Smooth muscle cell (in vitro differentiated cells): ENCODE results near the gene SLC16A5. TPM values are rescaled to one million over a fixed set of nuclear protein-coding genes. Genes with fewer than 3 reads are reported as not detected.
"Not testable (repeated sequence)": the region's sequence is repeated elsewhere in the genome, so short reads cannot be mapped to it uniquely, and the experiment has no call there.

Source experiments
- DNase-seq: peaks from one replicate; lab custom pipeline; 2025; ENCODE audit not compliant: unreplicated experiment; lab: John Stamatoyannopoulos, UW
- H2AFZ ChIP-seq: fragments of 200-600 bp; sonication (generic); 2 replicates; pipeline ENCODE4 v1.6.0; 2016; ENCODE audit warnings: antibody characterized with exemption, low read depth, mild to moderate bottlenecking
- H3F3A ChIP-seq: fragments of 200-600 bp; sonication (generic); 2 replicates; pipeline ENCODE4 v1.6.0; 2017; ENCODE audit warnings: antibody characterized with exemption, low read depth
- H3K27ac ChIP-seq: fragments of 200-600 bp; sonication (generic); 2 replicates; pipeline ENCODE4 v1.5.1; 2016; ENCODE audit warnings: low read depth, mild to moderate bottlenecking
- H3K27me3 ChIP-seq: fragments of 200-600 bp; sonication (generic); 2 replicates; pipeline ENCODE4 v1.6.1; 2016; ENCODE audit warnings: low read depth, mild to moderate bottlenecking
- H3K36me3 ChIP-seq: fragments of 200-600 bp; sonication (generic); 2 replicates; pipeline ENCODE4 v1.5.1; 2016; ENCODE audit warnings: low read depth
- H3K4me1 ChIP-seq: fragments of 200-600 bp; sonication (generic); 2 replicates; pipeline ENCODE4 v1.5.1; 2016; ENCODE audit warnings: low read depth
- H3K4me2 ChIP-seq: fragments of 200-600 bp; sonication (generic); 2 replicates; pipeline ENCODE4 v1.6.0; 2016; ENCODE audit warnings: mild to moderate bottlenecking
- H3K4me3 ChIP-seq: fragments of 200-600 bp; sonication (generic); 2 replicates; pipeline ENCODE4 v1.5.1; 2016; ENCODE audit warnings: mild to moderate bottlenecking
- H3K79me2 ChIP-seq: fragments of 200-600 bp; sonication (generic); 2 replicates; pipeline ENCODE4 v1.6.0; 2016; ENCODE audit warnings: low read depth, mild to moderate bottlenecking
- H3K9ac ChIP-seq: fragments of 200-600 bp; sonication (generic); 2 replicates; pipeline ENCODE4 v1.6.0; 2016; ENCODE audit warnings: low read depth
- H3K9me3 ChIP-seq: fragments of 200-600 bp; sonication (generic); replicated peaks from 2 replicates; pipeline ENCODE4 v1.5.1; 2016; ENCODE audit warnings: low read depth
- H4K20me1 ChIP-seq: fragments of 200-600 bp; sonication (generic); 2 replicates; pipeline ENCODE4 v1.6.0; 2016; ENCODE audit warnings: low read depth
- WGBS: methylation state at CpG from one replicate; pipeline ENCODE4 v1.1.7; 2016; ENCODE audit warnings: low lambda C conversion rate; 5-methylcytosine and 5-hydroxymethylcytosine counted together
- polyA plus RNA-seq: library from polyadenylated mRNA; unstranded; fragments of >200 nt; fragmentation: Nextera tagmentation; extraction: Ambion mirVana; gene quantifications from 2 replicates; pipeline ENCODE4 v1.2.1, GENCODE V29; 2016
- total RNA-seq: library from RNA; depleted of rRNA; stranded (reverse); fragments of >200 nt; gene quantifications from 2 replicates; pipeline ENCODE4 v1.2.3, GENCODE V29; 2014
- TF ChIP-seq, protein P1 (sequence below): fragments of 200-600 bp; sonication (generic); IDR thresholded peaks from 2 replicates; pipeline ENCODE4 v1.5.1; 2017; ENCODE audit warnings: borderline replicate concordance, mild to moderate bottlenecking, antibody characterized with exemption; ENCODE audit not compliant: insufficient read depth, poor library complexity, severe bottlenecking

The SLC16A5 gene
- total and polyA plus RNA-seq, 2 experiments from 2014 or later, result 17.1 to 22.0 TPM

DNA sequence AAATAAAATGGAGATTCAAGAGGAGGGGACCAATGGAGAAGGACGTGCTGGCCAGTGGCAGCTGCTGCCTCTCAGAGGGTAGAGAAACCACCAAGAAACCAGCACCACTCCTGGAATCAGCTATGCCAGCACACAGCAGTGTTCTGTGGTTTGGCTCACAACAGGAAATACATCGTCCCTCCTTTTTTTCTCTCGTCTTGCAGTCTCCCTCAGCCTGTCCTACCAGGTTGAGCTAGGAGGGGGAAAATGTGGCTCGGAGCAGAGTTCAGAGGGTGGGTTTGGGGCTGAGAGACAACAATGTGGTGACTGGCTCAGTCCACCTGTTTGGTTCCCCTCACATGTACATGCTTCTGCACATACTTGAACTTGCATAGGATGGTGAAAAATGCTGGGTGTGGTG lies 19.9 kb upstream of the SLC16A5 start:
- no peak overlapping the region for H3K4me2 ChIP-seq
- DNase-seq, result no peak
- no peaks in the 10 kb centered on the region for H3K4me1 ChIP-seq
- H3K9me3 ChIP-seq, result no peaks in the 10 kb centered on the region
- H3K27me3 ChIP-seq, result no peaks in the 10 kb centered on the region
- TF ChIP-seq, protein P1, sequence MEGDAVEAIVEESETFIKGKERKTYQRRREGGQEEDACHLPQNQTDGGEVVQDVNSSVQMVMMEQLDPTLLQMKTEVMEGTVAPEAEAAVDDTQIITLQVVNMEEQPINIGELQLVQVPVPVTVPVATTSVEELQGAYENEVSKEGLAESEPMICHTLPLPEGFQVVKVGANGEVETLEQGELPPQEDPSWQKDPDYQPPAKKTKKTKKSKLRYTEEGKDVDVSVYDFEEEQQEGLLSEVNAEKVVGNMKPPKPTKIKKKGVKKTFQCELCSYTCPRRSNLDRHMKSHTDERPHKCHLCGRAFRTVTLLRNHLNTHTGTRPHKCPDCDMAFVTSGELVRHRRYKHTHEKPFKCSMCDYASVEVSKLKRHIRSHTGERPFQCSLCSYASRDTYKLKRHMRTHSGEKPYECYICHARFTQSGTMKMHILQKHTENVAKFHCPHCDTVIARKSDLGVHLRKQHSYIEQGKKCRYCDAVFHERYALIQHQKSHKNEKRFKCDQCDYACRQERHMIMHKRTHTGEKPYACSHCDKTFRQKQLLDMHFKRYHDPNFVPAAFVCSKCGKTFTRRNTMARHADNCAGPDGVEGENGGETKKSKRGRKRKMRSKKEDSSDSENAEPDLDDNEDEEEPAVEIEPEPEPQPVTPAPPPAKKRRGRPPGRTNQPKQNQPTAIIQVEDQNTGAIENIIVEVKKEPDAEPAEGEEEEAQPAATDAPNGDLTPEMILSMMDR, result no peak
- H3F3A ChIP-seq, result no peaks in the 10 kb centered on the region
- H2AFZ ChIP-seq, result no peak overlapping the region
- no peak overlapping the region for H3K9ac ChIP-seq
- H3K79me2 ChIP-seq, result no peaks in the 10 kb centered on the region
- H3K36me3 ChIP-seq, result no peaks in the 10 kb centered on the region
- no peaks in the 10 kb centered on the region for H4K20me1 ChIP-seq
- no peak overlapping the region for H3K4me3 ChIP-seq
- H3K27ac ChIP-seq, result no peak overlapping the region
- 69% methylated on average over 4 of the region's 4 CpGs for whole genome bisulfite sequencing

DNA sequence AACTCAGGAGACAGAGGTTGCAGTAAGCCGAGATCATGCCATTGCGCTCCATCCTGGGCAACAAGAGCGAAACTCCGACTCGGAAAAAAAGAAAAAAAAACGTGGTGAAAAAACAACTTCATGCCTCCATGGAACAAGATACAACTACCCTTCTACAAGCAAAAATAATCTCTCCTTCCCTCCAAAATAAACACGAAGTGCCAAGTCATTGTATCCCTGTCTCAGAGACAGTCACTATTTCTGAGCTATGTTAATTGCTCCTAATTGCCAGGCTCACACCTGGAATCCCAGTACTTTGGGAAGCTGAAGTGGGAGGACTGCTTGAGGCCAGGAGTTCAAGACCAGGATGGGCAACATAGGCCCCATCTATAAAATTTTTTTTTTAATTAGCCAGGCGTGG lies 19.0 kb upstream of the SLC16A5 start:
- H3K9ac ChIP-seq, result no peak overlapping the region
- DNase-seq, result no peak
- no peaks in the 10 kb centered on the region for H3K9me3 ChIP-seq
- TF ChIP-seq, protein P1, result no peak
- H3K79me2 ChIP-seq, result no peaks in the 10 kb centered on the region
- H3K4me2 ChIP-seq, result no peak overlapping the region
- H3K4me3 ChIP-seq, result no peak overlapping the region
- no peaks in the 10 kb centered on the region for H4K20me1 ChIP-seq
- no peak overlapping the region for H3K27ac ChIP-seq
- 80% methylated on average over 8 of the region's 8 CpGs for WGBS
- no peaks in the 10 kb centered on the region for H3F3A ChIP-seq
- H2AFZ ChIP-seq, result no peak overlapping the region
- H3K27me3 ChIP-seq, result no peaks in the 10 kb centered on the region
- no peaks in the 10 kb centered on the region for H3K36me3 ChIP-seq
- H3K4me1 ChIP-seq, result no peaks in the 10 kb centered on the region

DNA sequence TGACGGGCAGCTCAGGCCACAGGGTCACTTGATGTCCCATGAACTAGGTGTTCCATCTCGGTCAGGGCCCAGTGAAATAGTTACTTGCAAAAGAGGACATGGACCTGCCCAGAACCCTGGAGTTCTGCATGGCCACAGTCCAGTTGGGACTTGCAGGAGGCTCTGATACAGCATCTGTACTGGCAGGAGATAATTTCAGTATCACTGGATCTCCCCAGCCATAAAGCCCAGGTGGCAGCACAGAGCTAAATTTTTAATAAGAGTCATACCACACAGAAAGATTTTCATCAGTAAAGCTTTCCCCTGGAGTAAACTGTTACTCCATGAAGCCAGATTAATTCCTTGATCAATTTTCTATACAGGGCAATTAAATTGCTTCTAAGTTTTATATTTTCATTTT lies 18.0 kb upstream of the SLC16A5 start:
- Histone ChIP-seq H3K4me3 (no peak overlapping the region), H3K79me2 (no peaks in the 10 kb centered on the region), H3K4me1 (no peaks in the 10 kb centered on the region), H3K27me3 (no peaks in the 10 kb centered on the region), H4K20me1 (no peaks in the 10 kb centered on the region), H3F3A (no peaks in the 10 kb centered on the region), H3K27ac (no peak overlapping the region), H3K9me3 (no peaks in the 10 kb centered on the region), H3K4me2 (no peak overlapping the region), H3K36me3 (no peaks in the 10 kb centered on the region), H2AFZ (no peak overlapping the region), H3K9ac (no peak overlapping the region)
- WGBS, result 94% methylated on average over 2 of the region's 2 CpGs
- no peak for DNase-seq
- TF ChIP-seq, protein P1, result no peak

GRCh38 chr17:75071478-75072271 lies 16.1 kb upstream of the SLC16A5 start:
- not testable (repeated sequence) for H3K27me3 ChIP-seq, H3K4me3 ChIP-seq, H3K36me3 ChIP-seq, H3F3A ChIP-seq, H3K9me3 ChIP-seq, H4K20me1 ChIP-seq, H3K9ac ChIP-seq, H2AFZ ChIP-seq, H3K79me2 ChIP-seq, DNase-seq, H3K27ac ChIP-seq, H3K4me2 ChIP-seq, H3K4me1 ChIP-seq
- 78% methylated on average over 8 of the region's 8 CpGs for WGBS

DNA sequence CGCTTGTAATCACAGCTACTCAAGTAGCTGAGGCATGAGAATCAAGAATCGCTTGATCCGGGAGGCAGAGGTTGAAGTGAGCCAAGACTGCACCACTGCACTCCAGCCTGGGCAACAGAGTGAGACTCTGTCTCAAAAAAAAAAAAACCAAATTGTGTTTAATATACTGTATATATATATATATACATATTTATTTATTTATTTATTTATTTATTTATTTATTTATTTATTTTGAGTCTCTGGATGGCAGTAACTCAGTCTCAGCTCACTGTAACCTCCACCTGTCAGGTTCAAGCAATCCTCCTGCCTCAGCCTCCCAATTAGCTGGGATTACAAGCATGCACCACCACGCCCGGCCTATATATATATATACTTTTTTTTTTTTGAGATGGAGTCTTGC lies 14.8 kb upstream of the SLC16A5 start:
- H3K4me1 ChIP-seq, H3K9ac ChIP-seq, H3K36me3 ChIP-seq, H3K27me3 ChIP-seq, H4K20me1 ChIP-seq, H3K4me3 ChIP-seq, H2AFZ ChIP-seq, H3K9me3 ChIP-seq, H3K27ac ChIP-seq, H3K79me2 ChIP-seq, H3K4me2 ChIP-seq, H3F3A ChIP-seq, DNase-seq: not testable (repeated sequence)
- 97% methylated on average over 5 of the region's 5 CpGs for WGBS
